Measurements from ENCODE around the gene HECW1.
"Not testable (repeated sequence)": the region's sequence is repeated elsewhere in the genome, so short reads cannot be mapped to it uniquely, and the experiment has no call there.

Gene HECW1

GRCh38 chr7:43112459-43112940, at the start of gene HECW1:
Gene HECW1, plus strand, starts transcription at chr7:43112647. Its CDS starts 131,259 bp downstream, at chr7:43243906.
- in situ Hi-C loops (cut with MboI; ENCODE audit: low sequenced_read_pairs): no loop called here

DNA sequence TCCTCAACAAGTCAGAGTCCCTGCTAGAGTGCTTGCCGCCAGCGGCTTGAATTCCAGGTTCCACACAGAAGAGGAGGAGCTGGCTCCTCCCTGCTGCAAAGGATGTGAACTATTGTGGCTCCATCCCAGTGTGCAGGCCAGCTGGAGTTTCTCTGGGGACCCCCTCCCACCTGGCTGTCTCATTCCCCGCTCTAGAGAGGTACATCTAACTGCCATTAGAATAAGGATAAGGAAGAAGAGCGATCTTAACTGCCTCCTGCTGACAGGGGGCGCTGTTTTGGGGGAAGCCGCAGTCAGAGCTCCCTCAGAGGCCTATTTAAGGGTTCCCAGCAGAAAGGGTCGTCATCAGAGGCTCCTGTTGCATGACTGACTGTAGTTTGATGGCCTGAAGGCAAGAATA, 40.8 kb upstream of the HECW1 start:
- in situ Hi-C loops (cut with MboI; ENCODE audit: low sequenced_read_pairs): no loop called here

DNA sequence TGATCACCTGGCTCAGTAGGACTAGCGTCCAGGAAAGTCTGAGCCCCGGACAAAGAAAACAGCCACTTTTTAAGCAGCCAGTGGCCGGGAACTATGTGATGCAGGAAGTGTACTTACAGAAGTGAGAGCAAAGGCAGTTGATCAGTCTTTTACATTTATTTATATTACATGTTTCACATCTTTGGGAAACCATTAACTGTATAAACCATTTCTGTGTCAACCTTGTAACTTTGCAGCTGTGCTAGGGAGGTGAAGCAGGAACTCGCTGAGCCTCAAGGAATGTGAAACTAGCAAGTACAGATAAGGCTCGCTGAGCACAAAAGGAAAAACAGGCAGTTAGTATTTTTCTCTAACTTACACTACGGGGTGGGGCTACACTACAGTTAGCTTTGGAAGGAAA, 39.9 kb upstream of the HECW1 start:
- in situ Hi-C loops (cut with MboI; ENCODE audit: low sequenced_read_pairs): no loop called here

GRCh38 chr7:43073811-43074210, 38.6 kb upstream of the HECW1 start:
- in situ Hi-C loops (cut with MboI; ENCODE audit: low sequenced_read_pairs): not testable (repeated sequence)

DNA sequence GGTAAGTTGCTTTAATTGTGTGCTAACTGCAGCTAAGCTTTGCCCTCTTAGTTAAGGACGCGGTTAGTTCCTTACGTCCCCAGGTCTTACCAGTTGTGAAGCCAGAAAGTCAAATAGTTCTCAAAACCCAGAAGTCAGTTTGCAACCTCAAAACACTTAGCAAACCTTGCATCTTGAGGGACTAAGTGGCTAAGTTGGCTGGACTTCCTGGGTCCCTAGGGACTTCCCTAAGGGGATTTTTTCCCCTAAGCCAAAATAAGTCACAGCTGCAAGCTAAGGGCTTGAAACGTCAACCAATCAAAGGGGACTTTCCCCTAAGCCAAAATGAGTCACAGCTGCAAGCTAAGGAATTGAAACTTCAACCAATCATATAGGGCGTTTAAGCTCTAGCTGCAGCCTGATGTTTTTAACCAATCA, 36.2 kb upstream of the HECW1 start:
- in situ Hi-C loops (cut with MboI; ENCODE audit: low sequenced_read_pairs): no loop called here

DNA sequence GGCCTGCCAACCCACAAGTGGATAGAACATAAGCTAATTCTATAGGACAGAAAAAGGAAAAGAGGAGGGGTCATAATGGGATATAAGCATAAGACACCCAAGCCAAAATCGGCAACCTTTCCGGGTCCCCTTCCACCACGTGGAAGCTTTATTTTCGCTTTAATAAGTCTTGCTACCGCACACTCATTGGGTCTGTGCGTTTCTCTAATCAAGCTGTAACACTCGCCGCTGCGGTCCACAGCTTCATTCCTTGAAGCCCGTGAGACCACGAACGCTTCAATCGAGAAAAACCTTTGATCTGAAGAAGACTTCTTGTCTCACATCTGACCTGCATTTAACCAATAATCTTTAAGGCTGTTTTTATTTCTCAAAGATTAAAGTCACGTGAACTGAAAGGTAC, 35.8 kb upstream of the HECW1 start:
- in situ Hi-C loops (cut with MboI; ENCODE audit: low sequenced_read_pairs): no loop called here

DNA sequence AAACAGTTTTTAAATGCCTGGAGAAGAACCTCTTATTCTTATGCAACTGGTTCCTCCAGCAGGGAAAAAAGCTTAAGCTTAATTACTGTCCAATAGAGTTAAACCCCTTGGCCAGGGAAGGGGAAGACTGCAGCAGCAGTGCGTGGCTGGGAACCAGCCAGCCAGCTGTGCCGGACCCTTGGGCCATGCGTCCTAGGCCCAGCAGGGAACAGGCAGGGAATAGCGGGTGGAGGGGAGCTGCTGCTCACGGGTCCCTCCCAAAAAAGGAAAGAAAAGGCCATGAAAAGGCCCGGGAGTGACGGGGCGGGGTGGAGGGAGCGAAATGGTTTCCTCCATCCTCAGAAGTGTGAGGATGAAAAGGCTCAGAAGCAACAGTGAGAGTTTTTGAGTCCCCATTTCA, 35.2 kb upstream of the HECW1 start:
- in situ Hi-C loops (cut with MboI; ENCODE audit: low sequenced_read_pairs): no loop called here

DNA sequence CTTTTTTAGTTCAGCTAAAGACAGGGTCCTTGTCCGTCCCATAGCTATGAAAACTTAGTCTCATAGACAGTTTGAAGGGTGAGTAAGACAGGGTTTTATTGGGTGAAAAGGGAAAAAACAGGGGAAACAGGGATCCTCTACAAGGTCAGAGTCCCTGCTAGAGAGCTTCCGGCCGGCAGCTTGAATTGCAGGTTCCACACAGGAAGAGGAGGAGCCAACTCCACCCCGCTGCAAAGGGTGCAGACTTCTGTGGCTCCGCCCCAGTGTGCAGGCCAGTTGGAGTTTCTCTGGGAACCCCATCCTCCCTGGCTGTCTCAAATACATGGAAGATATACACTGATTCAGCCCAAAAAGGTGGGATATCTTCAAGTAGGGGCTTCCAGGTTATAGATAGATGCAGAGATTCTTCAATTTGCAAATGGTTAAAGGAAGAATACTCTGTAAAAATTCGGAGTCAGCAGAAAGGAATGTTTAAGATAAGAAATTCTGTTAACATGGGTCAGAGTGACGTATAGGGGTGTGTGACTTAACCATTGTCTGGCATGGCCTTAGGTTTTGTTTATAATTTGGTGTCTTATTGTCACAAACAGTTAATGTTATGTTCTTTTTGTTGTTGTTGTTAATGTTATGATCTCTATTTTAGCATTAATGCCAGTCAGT, 34.6 kb upstream of the HECW1 start:
- in situ Hi-C loops (cut with MboI; ENCODE audit: low sequenced_read_pairs): no loop called here

GRCh38 chr7:43078794-43079193, 33.7 kb upstream of the HECW1 start:
- in situ Hi-C loops (cut with MboI; ENCODE audit: low sequenced_read_pairs): no loop called here

DNA sequence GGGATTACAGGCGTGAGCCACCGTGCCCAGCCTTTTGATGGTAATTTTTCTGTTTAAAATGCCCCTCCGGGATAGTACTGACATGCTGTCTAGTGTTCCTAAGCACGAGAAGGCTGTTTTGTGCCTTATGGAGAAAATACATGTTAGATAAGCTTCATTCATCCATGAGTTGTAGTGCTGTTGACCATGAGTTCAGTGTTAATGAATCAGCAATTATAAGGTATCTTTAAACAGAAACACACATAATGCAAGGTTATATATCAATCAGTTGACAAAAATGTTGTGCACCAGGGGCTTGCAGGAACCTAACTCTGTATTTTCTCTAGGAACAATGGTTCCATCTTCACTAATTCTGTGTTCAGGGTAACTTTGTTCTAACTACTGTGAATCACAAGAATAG, 30.8 kb upstream of the HECW1 start:
- in situ Hi-C loops (cut with MboI; ENCODE audit: low sequenced_read_pairs): no loop called here

GRCh38 chr7:43083106-43083505, 29.3 kb upstream of the HECW1 start:
- in situ Hi-C loops (cut with MboI; ENCODE audit: low sequenced_read_pairs): no loop called here

DNA sequence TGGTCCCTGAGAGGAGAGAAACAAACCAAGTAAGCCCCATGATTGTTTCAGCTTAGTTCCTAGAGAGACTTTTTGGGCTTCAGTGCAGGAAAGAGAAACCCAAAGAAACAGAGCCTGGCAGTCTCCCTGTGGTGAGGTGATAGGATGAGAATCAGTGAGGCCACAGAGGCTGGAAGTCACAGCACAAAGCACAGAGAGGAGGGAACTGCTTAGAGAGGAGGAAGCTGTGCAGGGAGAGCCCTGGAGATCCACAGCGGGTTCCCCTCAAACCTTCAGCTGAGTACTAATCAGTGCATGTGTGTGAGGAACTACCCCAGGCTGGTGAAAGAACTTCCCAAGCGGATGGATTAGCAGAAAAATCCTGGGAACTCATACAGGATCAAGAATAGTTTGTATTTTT, 27.4 kb upstream of the HECW1 start:
- in situ Hi-C loops (cut with MboI; ENCODE audit: low sequenced_read_pairs): no loop called here

DNA sequence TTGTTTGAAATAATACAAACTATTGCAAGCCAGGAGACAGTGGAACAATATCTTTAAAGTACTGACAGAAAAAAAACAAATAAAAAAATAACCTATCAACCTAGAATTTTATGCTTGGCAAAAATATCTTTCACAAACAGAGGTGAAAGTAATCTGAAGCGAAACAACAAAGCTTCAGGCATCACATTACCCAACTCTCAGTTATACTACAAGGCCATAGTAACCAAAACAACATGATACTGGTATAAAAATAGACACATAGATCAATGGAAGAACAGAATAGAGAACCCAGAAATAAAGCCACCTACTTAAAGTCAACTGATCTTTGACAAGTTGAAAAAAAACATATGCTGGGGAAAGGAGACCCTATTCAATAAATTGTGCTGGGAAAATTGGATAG, 26.5 kb upstream of the HECW1 start:
- in situ Hi-C loops (cut with MboI; ENCODE audit: low sequenced_read_pairs): no loop called here

GRCh38 chr7:43092819-43093218, 19.6 kb upstream of the HECW1 start:
- in situ Hi-C loops (cut with MboI; ENCODE audit: low sequenced_read_pairs): no loop called here

- in situ Hi-C loops (cut with MboI; ENCODE audit: low sequenced_read_pairs): no loop called here
Observed at GRCh38 chr7:43096875-43097274, 15.6 kb upstream of the HECW1 start.

- in situ Hi-C loops (cut with MboI; ENCODE audit: low sequenced_read_pairs): no loop called here
Observed at GRCh38 chr7:43099750-43100149, 12.7 kb upstream of the HECW1 start.

DNA sequence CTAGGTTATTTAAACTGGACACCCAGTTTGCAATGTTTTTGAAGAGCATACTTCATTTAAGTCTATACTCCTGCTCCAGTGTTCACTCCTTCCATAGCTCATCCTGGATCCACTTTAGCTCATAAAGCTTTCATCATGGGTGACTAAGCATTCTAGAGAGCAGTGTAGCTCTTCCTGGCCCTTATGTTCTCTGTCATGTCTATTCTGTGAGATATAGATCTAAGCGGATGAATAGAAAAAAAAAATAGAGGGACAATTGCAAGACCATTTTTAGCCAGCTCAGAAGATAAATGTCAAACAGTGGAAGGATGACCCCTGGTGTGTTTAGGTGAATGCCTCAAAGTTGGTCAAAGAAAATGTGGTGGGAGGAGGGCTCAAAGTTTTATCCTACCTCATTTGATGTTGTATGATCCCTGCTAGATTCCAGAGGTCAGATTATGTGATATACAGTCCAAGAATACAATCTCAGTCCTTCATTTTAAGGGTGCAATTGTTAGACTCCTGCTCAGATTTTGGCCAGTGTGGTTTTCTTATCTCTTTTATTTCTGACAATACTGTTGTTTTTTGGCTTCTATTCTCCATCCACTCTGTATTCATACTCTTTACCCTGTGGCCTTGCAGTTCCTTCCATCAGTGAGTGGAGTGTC, 7.5 kb upstream of the HECW1 start:
- in situ Hi-C loops (cut with MboI; ENCODE audit: low sequenced_read_pairs): no loop called here

GRCh38 chr7:43105521-43106120, 6.8 kb upstream of the HECW1 start:
- in situ Hi-C loops (cut with MboI; ENCODE audit: low sequenced_read_pairs): no loop called here

DNA sequence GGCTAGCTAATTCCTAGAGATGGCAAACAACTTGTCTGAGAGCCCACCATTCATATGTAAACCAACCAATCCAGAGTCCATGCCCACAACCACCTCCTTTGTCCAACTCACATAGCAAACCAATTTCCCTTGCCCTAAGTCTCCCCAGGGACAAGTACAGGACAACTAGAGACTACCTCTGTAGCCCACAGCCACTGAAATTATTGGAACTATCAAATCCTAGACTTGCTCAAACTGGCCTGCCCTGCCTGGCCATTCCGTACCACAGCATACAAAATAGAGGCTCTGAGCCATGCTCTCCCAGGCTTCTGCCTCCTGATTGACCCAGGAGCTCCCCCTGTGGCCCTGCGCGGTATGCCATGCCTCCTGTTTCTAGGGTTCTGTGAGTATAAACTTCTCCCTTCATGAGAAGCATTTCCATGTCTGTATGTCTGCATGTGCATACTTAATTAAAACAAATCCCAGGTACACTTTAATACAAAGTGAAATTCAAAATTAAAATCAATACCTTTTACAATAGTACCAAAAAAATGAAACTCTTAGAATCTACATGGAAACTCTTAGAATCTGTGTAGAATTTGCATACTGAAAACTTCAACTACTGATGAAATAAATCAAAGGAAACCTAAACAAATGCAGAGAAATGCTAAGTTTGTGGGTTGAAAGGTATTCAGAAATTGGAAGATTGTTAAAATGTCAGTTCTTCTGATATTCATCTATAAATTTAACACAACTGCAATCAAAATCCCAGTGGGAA, 4.0 kb upstream of the HECW1 start:
- in situ Hi-C loops (cut with MboI; ENCODE audit: low sequenced_read_pairs): no loop called here

GRCh38 chr7:43110791-43111535, 1.5 kb upstream of the HECW1 start:
- in situ Hi-C loops (cut with MboI; ENCODE audit: low sequenced_read_pairs): no loop called here

All from HL-60/S4 (cell line).